Sciatic nerve (tissue), 2 donors: ENCODE results near the gene PID1. TPM values are rescaled to one million over a fixed set of nuclear protein-coding genes. Genes with fewer than 3 reads are reported as not detected.

Experiments
- ATAC-seq: fragments of 200-7000 bp; cut with Tn5 transposase; one replicate; pipeline ENCODE4 v1.9.1; 2020; ENCODE audit warnings: mild to moderate bottlenecking, moderate library complexity
- DNase-seq: peaks from one replicate; pipeline ENCODE4 v3.0.0-alpha.2; 2020; ENCODE audit warnings: low spot score
- intact Hi-C: fragments of 100-400 bp; cut with DNase I; formaldehyde crosslinking; loops from one replicate; pipeline ENCODE4 v1.14.2; 2022
- total RNA-seq: library from RNA; stranded (reverse); fragmentation: NEBNext Ultra II Directional; extraction: Animal tissue kit (Norgen Biotek cat#: 25700); gene quantifications from one replicate; pipeline ENCODE4 v1.2.1, GENCODE V29; 2021
- donor health status: DM: no; HTN: no; CAD: no.
- donor health status: DM: no; HTN: no; CAD: no.

The PID1 gene
- total RNA-seq, 1 donor from 2014 or later, result 24.3 TPM

- DNase-seq (no peak), ATAC-seq (no peak)
- intact Hi-C loops, result no loop called here
These were observed 211.6 kb downstream of the PID1 start for GRCh38 chr2:229059331-229060033.

DNA sequence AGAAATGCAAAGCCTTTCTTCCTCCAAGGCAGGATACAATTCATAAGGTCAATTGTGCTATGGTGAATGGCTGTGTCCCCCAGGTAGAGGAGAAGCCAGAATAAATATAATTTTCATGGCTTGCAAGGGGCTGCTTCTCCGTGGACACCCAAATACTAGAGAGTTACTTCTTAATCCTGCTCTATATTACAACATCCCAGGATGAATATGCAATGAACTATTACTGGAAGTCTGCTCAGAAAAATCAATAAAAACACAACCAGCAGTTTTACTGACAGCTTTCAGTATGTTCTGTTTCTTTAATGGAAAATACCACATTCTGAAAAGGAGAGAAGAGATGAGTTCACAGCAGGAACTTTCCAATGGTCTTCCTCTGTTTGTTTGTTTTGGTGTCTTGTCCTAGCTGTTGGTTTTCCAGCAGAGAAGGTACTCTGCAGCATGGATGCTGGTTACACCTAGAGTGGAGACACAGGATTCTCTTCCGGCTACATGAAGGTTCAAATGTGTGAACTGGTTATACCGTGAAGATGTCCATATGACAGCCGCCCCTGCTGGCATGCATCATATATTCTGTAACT lies 213.0 kb downstream of the PID1 start:
- intact Hi-C loops, result no loop called here
- DNase-seq (no peak), ATAC-seq (no peak)

DNA sequence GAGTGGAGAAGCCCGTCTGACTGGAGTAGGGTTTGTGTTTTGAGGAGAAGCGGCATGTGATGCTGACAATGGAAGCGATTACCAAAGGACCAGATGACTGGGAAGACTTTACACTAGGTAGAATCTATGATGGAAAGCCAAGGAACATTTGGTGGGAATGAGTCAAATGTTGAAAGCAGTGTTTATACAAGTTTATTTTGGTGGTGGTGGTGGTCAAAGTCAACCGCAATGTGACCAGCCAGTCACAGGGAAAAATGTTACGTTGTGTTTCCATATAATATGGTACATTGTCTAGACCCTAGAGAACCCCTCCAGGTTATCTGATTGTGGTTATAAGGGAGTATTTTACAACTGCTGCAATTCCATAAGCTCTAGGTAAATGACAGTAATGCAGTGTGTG lies 216.8 kb downstream of the PID1 start:
- intact Hi-C loops, result no loop called here
- DNase-seq, result no peak
- no peak for ATAC-seq

GRCh38 chr2:229051798-229052197 lies 219.3 kb downstream of the PID1 start:
- intact Hi-C loops, result no loop called here
- no peak for DNase-seq
- ATAC-seq, result no peak

DNA sequence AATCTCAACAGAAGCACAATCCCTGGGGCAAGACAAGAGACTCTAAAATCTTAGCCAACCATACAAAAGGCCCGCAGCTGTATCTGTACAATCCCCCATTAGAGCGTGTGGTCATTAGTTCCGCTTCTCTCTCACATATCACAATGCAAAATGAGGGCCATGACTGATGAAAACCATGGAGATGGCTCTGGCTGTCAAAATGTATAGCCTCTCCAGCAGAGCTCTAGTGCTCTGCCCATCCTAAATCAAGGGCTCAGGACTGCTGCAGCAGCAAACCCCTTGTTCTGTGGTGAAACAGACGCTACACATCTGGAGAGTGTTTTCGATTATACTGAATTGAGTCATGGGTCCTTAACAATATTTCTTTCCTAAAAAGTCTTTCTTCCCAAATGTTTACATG lies 221.0 kb downstream of the PID1 start:
- ATAC-seq (no peak), DNase-seq (no peak)
- intact Hi-C loops, result no loop called here

- ATAC-seq (no peak), DNase-seq (no peak)
- intact Hi-C loops, result no loop called here
These were observed 223.0 kb downstream of the PID1 start for GRCh38 chr2:229048134-229048533.

DNA sequence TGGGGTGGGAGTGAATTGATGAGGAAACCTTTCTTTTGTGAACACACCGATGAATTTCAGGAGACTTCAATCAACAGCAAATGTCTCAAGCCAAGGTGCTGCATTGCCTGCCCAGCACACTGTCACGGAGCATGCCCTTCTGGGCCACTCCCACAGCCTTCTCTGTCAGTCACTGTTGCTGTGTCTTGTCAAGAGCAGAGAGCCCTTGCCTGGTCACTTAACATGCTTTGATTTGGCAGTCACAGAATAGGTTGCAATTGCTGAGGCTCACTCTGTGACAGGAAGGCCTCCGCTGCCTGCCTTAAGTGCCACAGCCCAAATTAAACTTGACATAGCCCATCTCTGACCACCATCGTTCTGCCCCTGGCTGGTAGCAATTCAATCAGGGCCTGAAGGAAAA lies 225.4 kb downstream of the PID1 start:
- DNase-seq, result no peak
- no peak for ATAC-seq
- intact Hi-C loops, result no loop called here

DNA sequence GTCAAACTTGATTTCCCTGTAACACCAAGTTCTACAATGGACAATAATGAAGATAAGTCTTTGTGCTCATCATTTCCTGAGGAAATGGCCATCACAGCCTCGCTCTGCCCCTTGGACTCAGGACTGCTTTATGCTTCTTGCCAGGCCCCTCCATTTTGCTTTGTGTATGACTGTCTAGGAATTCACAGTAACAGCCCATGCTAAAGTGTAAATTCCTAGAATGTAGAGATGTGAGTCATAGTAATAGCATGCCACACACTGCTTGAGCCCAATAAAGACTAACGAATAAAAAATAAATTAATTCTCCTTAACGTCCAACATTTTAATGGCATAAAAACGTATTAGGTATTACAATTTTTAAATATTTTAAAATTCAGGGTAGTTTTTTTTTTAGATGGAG lies 226.5 kb downstream of the PID1 start:
- ATAC-seq, result no peak
- DNase-seq, result no peak
- intact Hi-C loops, result no loop called here

DNA sequence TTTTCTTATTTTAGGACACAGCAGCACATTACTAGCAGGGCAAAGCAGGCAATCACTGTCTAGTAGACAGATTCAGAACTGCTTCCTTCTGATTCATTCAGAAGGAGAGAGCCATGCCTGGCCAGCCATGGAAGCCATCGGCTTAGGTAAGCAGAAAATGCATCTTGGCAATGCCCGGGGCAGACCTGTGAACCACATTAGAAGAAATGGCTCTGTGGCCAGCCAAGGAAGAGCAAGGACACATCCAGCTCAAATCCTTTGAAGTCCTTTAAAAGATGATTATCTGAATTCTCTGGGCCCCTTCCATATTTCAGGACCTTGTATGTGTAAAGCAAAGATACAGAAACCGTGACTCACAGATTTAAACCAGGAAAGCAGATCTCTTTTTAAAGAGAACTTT lies 227.4 kb downstream of the PID1 start:
- ATAC-seq (no peak), DNase-seq (no peak)
- intact Hi-C loops, result no loop called here

DNA sequence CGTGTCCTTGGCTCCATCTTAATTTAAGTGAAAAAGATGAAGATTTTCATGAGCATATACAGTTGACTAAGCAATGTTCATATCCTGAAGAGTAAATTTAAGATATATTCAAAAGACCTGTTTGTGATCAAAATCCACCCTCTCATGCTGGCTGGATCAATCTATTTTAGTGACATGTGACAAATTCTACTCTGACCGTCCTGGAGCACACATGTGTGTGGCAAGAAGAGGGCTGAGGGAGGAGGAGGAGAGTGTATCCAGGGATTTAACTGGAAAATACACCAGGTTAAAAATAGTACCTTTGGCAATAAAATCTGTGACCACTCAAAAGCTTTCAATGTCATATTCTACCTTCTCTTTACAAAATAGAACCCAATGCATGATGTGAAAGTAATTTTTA lies 228.7 kb downstream of the PID1 start:
- no peak for ATAC-seq
- DNase-seq, result no peak
- intact Hi-C loops, result no loop called here

- ATAC-seq (no peak), DNase-seq (no peak)
- intact Hi-C loops, result no loop called here
These were observed 229.4 kb downstream of the PID1 start for GRCh38 chr2:229041691-229042090.

DNA sequence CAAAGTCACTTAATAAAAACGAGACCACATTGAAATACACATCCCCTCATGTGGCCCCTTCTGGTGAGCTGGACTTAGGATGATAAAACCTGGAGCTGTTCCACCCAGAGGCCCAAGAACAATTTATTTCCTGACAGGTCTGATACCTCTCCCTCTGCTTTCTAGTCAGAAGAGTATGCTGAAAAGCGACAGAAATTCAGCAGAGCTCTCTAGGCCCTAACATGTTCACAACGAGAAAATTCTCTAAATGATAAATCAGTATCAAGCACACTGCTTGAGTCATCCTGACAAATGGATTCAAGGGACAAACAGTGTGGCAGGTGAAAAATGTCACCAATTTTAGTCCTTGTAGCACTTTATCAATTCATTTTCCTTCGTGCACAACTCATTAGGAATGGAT lies 233.5 kb downstream of the PID1 start:
- no peak for ATAC-seq
- intact Hi-C loops, result no loop called here
- no peak for DNase-seq

DNA sequence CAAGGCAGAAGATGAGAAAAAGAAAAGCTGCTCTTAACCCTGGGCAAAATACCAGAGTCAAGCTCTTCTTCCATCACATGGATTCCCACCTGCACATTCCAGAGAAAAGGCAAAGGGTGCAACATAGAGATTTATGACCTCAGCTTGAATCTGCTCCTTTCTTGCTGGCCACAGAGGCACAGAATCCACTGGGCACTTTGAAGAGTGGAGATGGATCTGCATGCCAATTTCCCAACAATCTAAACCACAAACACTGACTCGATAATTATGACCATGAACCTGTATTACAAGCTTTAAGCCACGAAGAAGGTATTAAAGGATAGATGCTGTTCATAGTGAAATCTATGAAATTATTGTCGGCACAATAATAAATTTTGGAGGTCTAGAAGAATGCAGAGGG lies 237.3 kb downstream of the PID1 start:
- intact Hi-C loops, result no loop called here
- ATAC-seq, result no peak
- DNase-seq, result no peak

- intact Hi-C loops, result no loop called here
- no peak for DNase-seq
- no peak for ATAC-seq
These were observed 238.4 kb downstream of the PID1 start for GRCh38 chr2:229032608-229033234.

- DNase-seq, result no peak
- ATAC-seq, result peak; percentile 24
- intact Hi-C loops, result no loop called here
These were observed 243.6 kb downstream of the PID1 start for GRCh38 chr2:229027353-229028105.

GRCh38 chr2:229025653-229026052 lies 245.4 kb downstream of the PID1 start:
- no peak for ATAC-seq
- DNase-seq, result no peak
- intact Hi-C loops, result no loop called here

- intact Hi-C loops, result no loop called here
- DNase-seq (no peak), ATAC-seq (no peak)
These were observed 248.4 kb downstream of the PID1 start for GRCh38 chr2:229022652-229023051.

GRCh38 chr2:229022071-229022470 lies 249.0 kb downstream of the PID1 start:
- DNase-seq (no peak), ATAC-seq (no peak)
- intact Hi-C loops, result no loop called here

DNA sequence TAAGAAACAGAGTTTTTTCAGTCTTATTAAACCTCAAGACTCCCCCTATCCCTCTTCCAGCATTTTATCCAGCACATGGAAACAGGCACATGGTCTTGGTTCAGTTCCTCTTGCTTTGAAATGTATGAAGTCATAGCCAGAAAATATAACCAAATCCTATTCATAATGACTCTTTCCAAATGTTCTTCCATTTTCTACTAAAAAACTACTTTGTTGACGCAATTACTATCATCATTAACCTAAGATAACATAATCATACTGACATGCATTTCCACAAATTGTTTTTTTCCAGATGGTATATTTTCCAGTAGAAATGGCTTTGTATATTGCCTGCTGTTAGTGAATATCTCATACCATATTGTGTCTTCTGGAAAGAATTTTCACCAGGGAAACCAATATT lies 261.3 kb downstream of the PID1 start:
- DNase-seq, result no peak
- intact Hi-C loops, result no loop called here
- no peak for ATAC-seq

- ATAC-seq, result no peak
These were observed 267.8 kb downstream of the PID1 start for GRCh38 chr2:229003256-229003655.

More at GRCh38 chr2:229003256-229003655, 267.8 kb downstream of the PID1 start:
- no peak for DNase-seq
- intact Hi-C loops, result no loop called here
